Neutrophil (primary cell): ENCODE results near the gene SENP7.
"Not testable (repeated sequence)": the region's sequence is repeated elsewhere in the genome, so short reads cannot be mapped to it uniquely, and the experiment has no call there.

Experiments
- H3K27ac ChIP-seq: fragments of 200-600 bp; sonication (generic); 2 replicates; pipeline ENCODE4 v1.5.1; 2016; ENCODE audit warnings: mild to moderate bottlenecking, moderate library complexity
- H3K27me3 ChIP-seq: fragments of 200-600 bp; sonication (generic); 2 replicates; pipeline ENCODE4 v1.6.0; 2016; ENCODE audit warnings: mild to moderate bottlenecking
- H3K36me3 ChIP-seq: fragments of 200-600 bp; sonication (generic); 2 replicates; pipeline ENCODE4 v1.5.1; 2017
- H3K4me1 ChIP-seq, 2 experiments: fragments of 200-600 bp in 1 of 2; sonication (generic) in 1 of 2; 1 replicate in 1 of 2; 2 replicates in 1 of 2; pipeline versions ENCODE4 v1.5.1 to v1.6.1; 2013 to 2016; ENCODE audit warnings: low read depth in 1 of 2, low read length in 1 of 2, mild to moderate bottlenecking in 1 of 2, moderate library complexity in 1 of 2; ENCODE audit not compliant: control insufficient read depth in 1 of 2, insufficient read depth in 1 of 2
- H3K4me3 ChIP-seq, 2 experiments: fragments of 200-600 bp in 1 of 2; sonication (generic) in 1 of 2; 1 replicate in 1 of 2; 2 replicates in 1 of 2; pipeline ENCODE4 v1.5.1; 2013 to 2016; ENCODE audit warnings: low read depth in 1 of 2, low read length in 1 of 2, mild to moderate bottlenecking in 1 of 2, moderate library complexity in 1 of 2
- H3K9me3 ChIP-seq: fragments of 200-600 bp; sonication (generic); 2 replicates; pipeline ENCODE4 v1.5.1; 2016
- CTCF ChIP-seq: fragments of 200-600 bp; sonication (generic); IDR thresholded peaks from 2 replicates; pipeline ENCODE4 v1.5.1; 2016; ENCODE audit warnings: antibody characterized with exemption

SENP7 gene

DNA sequence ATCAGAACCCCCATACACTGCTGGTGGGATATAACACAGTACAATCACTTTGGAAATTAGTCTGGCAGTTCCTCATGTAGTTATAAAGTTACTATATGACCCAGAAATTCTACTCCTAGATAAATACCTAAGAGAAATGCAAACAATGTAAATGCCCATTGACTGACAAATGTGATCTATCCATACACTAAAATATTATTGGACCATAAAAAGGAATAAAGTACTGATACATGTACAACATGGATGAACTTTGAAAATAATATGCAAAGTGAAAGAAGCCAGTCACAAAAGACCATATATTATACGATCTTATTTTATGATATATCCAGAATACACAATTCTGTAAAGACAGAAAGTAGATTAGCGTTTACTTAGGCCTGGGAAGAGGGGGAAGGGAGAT is 200.5 kb downstream of the SENP7 start:
- Histone ChIP-seq H3K27ac (no peak overlapping the region), H3K36me3 (no peaks in the 10 kb centered on the region), H3K4me3 (no peak overlapping the region), H3K4me1 (no peaks in the 10 kb centered on the region), H3K9me3 (no peaks in the 10 kb centered on the region), H3K27me3 (no peaks in the 10 kb centered on the region)
- TF ChIP-seq CTCF, result no peak

DNA sequence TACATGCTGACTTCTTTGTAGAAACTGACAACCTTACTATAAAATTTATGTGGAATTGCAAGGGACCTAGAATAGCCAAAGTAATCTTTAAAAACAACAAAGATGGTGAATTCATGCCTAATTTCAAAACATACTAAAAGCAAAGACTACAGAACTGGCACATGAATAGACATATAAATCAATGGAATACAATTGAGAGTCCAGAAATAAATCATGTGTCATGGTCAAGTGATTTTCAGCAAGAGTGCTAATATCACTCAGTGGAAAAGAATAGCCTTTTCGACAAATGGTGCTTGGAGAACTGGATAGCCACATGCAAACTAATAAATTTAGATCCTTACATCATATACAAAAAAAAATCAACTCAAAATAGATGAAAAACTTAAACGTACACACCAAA is 201.3 kb downstream of the SENP7 start:
- TF ChIP-seq CTCF, result no peak
- no peak overlapping the region for H3K27ac ChIP-seq
- no peaks in the 10 kb centered on the region for H3K36me3 ChIP-seq
- H3K4me1 ChIP-seq, result no peaks in the 10 kb centered on the region
- no peaks in the 10 kb centered on the region for H3K27me3 ChIP-seq
- H3K9me3 ChIP-seq, result no peaks in the 10 kb centered on the region
- H3K4me3 ChIP-seq, result no peak overlapping the region

- Histone ChIP-seq H3K27me3 (no peaks in the 10 kb centered on the region), H3K4me3 (no peak overlapping the region), H3K9me3 (no peaks in the 10 kb centered on the region), H3K36me3 (no peaks in the 10 kb centered on the region), H3K27ac (no peak overlapping the region), H3K4me1 (no peaks in the 10 kb centered on the region)
- TF ChIP-seq CTCF, result no peak
Measured at GRCh38 chr3:101310978-101311375, 202.0 kb downstream of the SENP7 start.

GRCh38 chr3:101308147-101308772 is 204.8 kb downstream of the SENP7 start:
- H3K36me3 ChIP-seq, H3K27ac ChIP-seq, H3K4me3 ChIP-seq, H3K4me1 ChIP-seq, H3K27me3 ChIP-seq, H3K9me3 ChIP-seq: not testable (repeated sequence)

GRCh38 chr3:101303836-101304235 is 209.2 kb downstream of the SENP7 start:
- H3K4me3 ChIP-seq, result no peak overlapping the region
- TF ChIP-seq CTCF, result no peak
- H3K27ac ChIP-seq, result no peak overlapping the region
- H3K36me3 ChIP-seq, result no peaks in the 10 kb centered on the region
- no peaks in the 10 kb centered on the region for H3K9me3 ChIP-seq
- H3K27me3 ChIP-seq, result no peaks in the 10 kb centered on the region
- no peaks in the 10 kb centered on the region for H3K4me1 ChIP-seq

- H3K27me3 ChIP-seq, result no peaks in the 10 kb centered on the region
- no peak overlapping the region for H3K4me3 ChIP-seq
- no peaks in the 10 kb centered on the region for H3K36me3 ChIP-seq
- H3K27ac ChIP-seq, result no peak overlapping the region
- no peak for TF ChIP-seq CTCF
- no peaks in the 10 kb centered on the region for H3K9me3 ChIP-seq
- H3K4me1 ChIP-seq, result no peaks in the 10 kb centered on the region
Measured at GRCh38 chr3:101303089-101303731, 209.8 kb downstream of the SENP7 start.
